DMS 273 (cell line): ENCODE measurements around the gene ST6GALNAC3.

Experiments
- DNase-seq: peaks from one replicate; lab custom pipeline; 2025; ENCODE audit not compliant: unreplicated experiment; lab: John Stamatoyannopoulos, UW

The ST6GALNAC3 gene

DNA sequence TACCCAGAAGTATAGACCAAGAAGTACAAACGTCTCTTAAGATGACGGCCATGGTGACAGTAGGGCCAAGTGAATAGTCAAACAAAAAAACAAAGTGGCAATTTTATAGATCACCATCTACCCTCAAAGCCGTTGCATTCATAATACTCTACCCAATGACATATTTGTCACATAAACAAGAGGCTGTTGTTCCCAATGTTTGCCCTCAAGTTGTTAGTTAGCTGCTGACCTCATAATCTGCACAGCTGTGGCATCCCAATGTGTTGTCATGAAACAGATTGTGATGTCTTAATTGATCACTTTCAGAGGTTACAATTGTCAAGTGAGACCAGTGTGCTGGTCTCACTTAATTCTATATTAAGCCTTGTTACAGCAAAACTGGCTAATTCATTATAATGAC lies 333.8 kb downstream of the ST6GALNAC3 start:
- no peak for DNase-seq

DNA sequence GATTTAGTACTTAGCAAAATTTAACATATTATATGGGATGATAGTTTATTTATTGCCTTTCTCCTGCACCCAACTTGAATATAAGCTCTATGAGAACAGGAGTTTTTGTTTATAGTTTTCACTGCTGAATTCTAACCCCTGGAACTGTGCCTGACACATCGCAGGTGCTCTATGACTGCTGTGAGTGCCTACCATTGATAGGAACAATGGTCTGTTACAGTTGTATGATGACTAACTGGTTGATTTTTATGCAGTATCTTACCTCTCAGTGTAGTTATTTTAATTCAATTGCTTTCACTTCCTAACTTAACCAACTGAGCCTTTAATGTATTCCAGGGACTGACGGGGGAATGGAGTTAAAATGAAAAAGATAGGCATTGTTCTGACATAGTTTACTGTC lies 336.0 kb downstream of the ST6GALNAC3 start:
- DNase-seq: no peak

DNA sequence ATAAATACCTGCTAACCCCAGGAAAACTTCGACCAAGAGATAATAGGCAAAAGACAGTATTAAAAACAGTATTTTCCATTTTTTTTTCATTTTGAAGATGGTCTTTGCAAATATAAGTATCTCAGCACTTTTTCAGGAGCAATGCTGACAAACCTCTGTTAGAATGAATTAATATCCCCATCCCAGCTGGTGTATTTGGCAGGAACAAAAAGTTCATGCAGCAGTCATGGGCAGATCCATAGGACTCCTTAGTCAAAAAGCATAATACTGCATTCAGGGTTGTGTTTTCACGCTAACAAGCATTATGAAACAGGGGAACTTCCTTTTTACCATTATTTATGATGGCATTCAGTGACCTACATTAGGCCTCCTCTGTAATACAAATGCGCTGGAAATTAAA lies 344.0 kb downstream of the ST6GALNAC3 start:
- no peak for DNase-seq

DNA sequence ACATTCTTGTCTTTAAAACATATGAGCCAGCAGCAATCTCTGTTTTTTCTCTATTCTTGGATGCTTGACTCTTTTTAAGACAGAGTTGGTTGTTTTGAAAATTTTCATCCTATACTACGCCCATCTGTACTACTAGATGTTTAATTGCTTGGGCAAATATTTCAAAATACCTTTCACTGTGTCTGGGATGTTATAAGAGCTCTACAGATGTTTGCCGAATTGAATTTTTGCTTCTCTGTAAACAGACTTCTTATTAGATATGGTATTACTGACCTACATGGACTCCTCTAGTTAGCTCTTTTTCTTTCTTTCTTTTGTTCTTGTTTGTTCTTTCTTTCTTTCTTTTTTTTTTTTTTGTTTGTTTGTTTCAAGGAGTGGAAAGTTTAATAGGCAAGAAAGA lies 345.1 kb downstream of the ST6GALNAC3 start:
- DNase-seq: no peak

DNA sequence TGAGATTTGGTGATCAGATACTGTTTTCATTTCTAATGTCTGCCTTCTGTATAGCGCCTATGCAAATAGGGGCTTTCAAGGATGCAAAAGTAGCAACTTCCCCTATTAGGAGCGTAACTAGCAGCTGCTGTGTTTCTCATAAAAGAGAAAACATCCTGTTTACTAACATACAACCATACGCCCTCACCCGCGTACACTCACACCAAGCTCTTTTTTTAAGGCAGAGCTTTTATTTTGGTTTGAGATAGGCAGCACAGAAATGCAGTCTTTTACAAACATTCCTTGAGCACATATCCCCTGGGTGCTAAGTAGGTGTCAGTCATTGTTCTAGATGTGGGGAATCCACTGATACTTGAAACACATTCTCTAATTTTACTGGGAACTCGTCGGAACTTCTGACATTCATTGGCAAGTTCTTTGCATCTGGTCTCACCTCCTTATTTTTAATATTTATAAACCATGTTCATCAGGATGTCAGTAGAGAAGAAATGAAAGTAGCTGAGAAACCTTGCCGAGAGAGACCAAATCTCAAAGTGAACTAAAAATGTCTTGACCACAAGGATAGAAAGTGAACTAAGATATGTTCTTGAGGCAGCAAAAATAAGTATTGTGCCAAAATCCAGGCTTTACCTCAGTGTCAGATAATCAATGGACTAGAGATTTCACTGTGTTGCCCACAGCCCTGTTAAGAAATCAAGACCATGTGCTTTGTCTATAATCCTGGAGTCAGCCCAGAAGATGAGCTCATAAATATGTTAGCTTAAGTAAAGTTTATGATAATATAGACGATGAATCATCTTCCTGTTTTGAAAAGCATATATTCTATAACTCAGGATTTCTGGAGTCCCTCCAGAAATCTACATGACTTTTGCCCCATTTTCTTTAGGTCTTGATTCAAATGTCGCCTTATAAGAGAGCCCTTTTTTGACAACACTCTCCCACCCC lies 350.9 kb downstream of the ST6GALNAC3 start:
- no peak for DNase-seq

GRCh38 chr1:76426606-76427005 lies 352.1 kb downstream of the ST6GALNAC3 start:
- no peak for DNase-seq

- no peak for DNase-seq
Measured at GRCh38 chr1:76428028-76428427, 353.5 kb downstream of the ST6GALNAC3 start.

- DNase-seq: no peak
Measured at GRCh38 chr1:76430531-76430930, 356.0 kb downstream of the ST6GALNAC3 start.

DNA sequence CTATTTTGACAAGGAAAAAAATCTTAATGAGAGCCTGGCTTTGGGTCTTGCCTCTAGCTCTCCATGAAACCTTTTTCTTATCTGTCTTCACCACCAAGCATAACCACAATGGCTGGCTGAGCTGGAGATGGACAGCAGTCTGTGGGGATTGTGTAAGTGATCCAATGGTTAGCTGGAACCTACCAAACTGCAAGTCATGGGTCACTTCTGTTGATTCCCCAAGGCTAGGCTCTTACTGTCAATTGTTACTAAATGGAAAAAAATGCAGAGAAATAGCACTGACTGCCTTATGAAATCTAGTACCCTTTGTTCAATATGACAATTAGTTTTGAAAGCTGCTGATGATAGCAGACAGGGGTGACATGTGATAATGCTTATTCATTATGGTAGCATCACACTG lies 359.0 kb downstream of the ST6GALNAC3 start:
- no peak for DNase-seq

GRCh38 chr1:76443217-76443616 lies 368.7 kb downstream of the ST6GALNAC3 start:
- DNase-seq: no peak

DNA sequence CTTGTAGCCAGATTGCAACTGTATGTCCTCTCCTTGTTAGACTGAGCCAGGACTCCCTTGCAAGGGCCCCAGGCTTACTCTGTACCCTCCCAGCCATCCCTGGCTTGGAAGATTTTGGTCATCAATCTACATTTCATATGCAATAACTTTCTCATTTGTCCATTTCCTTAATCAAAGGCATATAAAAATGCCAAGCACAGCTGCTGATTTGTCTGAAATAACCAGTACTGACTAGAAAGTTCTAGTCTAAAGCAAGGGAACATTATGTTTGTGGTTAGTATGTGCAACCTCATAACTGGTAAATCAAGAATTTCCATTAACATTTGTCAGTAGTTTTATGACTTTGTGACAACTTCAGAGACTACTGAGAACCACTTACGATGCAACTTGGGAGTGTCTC lies 370.2 kb downstream of the ST6GALNAC3 start:
- no peak for DNase-seq

GRCh38 chr1:76450229-76450628 lies 375.7 kb downstream of the ST6GALNAC3 start:
- DNase-seq: no peak

- no peak for DNase-seq
Measured at GRCh38 chr1:76463278-76463677, 388.7 kb downstream of the ST6GALNAC3 start.

DNA sequence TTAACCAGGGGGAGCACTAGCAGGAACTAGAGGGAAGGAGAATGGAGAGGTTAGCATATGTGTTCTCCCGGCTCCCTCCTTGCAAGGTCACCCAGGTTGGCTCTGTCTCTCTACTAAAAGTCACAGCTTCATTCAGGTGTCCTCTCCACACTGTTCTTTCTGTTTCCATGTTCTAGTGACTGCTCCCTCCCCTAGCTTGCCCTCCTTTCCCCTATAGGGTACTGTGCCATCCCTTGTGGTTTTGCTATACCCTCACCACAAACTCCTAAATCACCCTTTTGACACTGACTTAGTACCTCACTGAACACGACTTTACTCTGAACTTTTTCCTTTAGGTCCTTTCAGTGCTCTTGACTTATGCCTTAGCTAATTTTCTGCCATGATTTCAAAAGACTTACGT lies 389.3 kb downstream of the ST6GALNAC3 start:
- no peak for DNase-seq

DNA sequence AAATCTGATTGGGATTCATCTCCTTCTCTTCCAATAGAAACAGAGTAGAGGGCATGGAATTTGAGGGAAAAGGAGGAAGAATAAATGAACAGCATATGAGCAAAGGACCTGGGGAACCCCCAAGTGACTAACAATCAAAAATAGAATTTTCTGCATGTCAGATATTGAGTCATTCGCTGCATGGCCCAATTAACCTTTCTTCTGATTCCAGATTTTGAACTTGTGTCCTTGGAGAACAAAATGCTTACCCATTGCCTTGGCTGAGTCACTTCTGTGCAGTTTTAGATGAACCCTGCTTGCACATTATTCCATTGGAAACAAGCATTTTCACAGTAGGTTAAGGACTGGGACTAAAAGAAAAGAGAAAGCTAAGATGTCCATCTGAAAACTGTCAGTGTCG lies 390.5 kb downstream of the ST6GALNAC3 start:
- DNase-seq: no peak

- DNase-seq: no peak
Measured at GRCh38 chr1:76470166-76470565, 395.6 kb downstream of the ST6GALNAC3 start.

DNA sequence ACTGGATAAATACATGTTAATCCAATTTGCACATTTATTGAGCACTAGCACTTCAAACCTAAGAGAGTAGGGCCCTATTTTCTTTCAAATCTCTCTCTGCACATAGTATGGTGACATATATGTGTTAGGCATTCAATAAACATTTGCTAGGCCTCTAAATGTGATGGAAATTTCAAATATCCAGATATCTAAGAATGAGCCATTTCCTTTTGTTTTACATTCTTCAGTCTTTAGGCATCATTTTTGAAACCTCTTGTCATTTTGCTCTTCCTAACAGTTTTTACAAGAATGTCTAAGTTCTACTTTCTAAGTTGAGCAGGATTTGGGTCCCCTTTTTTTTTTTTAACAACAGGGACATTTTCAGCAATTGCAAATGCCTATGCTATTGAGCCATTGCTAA lies 397.0 kb downstream of the ST6GALNAC3 start:
- DNase-seq: no peak

DNA sequence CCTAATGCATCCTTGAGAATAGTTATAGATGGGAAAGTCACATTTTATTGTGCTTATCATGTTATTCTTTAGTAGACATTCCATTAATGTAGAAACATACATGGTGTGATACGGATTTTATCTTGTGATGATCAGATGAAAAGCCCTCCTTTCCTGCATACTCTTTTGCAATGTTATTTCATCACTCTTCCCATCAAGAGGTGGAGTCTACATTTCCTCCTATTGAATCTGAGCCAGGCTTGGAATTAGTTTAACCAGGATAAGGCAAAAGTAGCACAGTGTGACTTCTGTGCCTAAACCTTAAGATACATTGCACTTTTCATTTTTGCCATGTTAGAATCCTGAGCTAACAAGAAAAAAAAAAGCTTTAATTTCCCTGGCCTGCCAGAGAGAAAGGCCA lies 399.0 kb downstream of the ST6GALNAC3 start:
- no peak for DNase-seq

GRCh38 chr1:76474922-76475321 lies 400.4 kb downstream of the ST6GALNAC3 start:
- DNase-seq: no peak

DNA sequence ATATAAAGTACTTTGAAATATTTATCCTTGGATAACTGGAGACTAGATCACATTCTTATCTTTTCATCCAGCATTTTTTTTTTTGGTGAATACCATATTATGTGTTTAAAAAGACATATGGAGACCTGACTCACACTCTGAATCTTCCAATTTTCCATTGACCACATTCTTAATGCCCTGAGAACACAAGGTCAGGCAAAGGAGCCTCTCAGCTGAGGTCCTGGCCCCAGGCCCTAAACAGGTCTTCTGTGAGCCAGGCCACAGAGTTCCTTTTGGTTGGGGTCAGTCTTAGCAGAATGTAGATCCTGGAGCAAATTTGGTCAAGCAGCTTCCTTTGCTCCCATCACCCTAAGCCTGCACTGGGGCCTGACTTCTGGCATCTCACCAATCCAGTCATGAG lies 402.6 kb downstream of the ST6GALNAC3 start:
- no peak for DNase-seq

DNA sequence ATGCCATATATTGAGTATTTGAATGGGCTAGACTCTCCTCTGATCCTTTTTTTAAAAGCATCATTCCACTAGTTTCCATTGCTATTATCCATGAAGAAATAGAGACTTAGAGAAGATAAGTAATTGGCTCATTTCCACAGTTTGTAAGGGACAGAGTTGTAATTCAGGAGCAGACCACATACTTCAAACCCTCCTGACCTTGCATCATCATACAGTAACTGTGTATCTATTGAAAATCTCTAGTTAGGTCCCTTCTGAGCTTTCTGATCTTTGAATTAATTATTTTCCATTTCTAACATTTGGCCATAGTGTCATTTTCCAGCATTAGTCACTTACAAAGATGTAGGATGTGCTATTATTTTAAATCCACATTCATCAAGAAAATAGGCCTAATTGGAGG lies 406.3 kb downstream of the ST6GALNAC3 start:
- DNase-seq: no peak

DNA sequence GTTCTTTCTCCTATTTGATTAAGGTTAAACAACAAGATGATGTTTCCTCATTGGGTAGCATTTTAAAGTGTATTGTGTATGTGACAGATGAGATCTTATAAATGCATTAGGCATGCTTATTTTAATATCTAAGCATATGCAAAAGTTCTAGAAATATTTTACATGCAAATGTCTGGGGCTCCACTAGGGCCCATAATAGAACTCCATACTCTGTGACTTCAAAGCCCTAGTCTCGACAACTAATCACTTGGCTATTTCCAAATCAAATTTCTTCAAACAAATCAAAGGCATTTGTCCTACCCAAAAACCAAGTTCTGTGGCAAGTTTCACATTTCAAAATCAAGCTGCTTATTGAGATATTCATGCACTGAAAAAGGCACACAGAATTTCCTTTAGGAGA lies 407.1 kb downstream of the ST6GALNAC3 start:
- DNase-seq: no peak

- no peak for DNase-seq
Measured at GRCh38 chr1:76482272-76482671, 407.7 kb downstream of the ST6GALNAC3 start.
